ENCODE data around the gene ATG2A.
A peak's percentile ranks its signal among the peaks of the same experiment; 100 is the strongest.

ATG2A gene

GRCh38 chr11:64916775-64917662 lies at the start of gene ATG2A:
Gene ATG2A (minus strand): TSS chr11:64917209. CDS start chr11:64917135, 74 bp downstream.
- DNase-seq (ENCODE audit: low read depth in 4 of 4, low spot score in 1 of 4): peak; percentile 97 to 99 (median 98)

GRCh38 chr11:64963072-64963631 lies 46.1 kb upstream of the ATG2A start:
- no peak for DNase-seq (ENCODE audit: low read depth in 4 of 4, low spot score in 1 of 4)

GRCh38 chr11:64960719-64961118 lies 43.7 kb upstream of the ATG2A start:
- DNase-seq (ENCODE audit: low read depth in 4 of 4, low spot score in 1 of 4): no peak

GRCh38 chr11:64959498-64959897 lies 42.5 kb upstream of the ATG2A start:
- DNase-seq (ENCODE audit: low read depth in 4 of 4, low spot score in 1 of 4): no peak

- DNase-seq (ENCODE audit: low read depth in 4 of 4, low spot score in 1 of 4): no peak
Observed at GRCh38 chr11:64954201-64954600, 37.2 kb upstream of the ATG2A start.

- DNase-seq (ENCODE audit: low read depth in 4 of 4, low spot score in 1 of 4): no peak
Observed at GRCh38 chr11:64951529-64951928, 34.5 kb upstream of the ATG2A start.

- no peak for DNase-seq (ENCODE audit: low read depth in 4 of 4, low spot score in 1 of 4)
Observed at GRCh38 chr11:64947208-64947814, 30.3 kb upstream of the ATG2A start.

GRCh38 chr11:64936539-64936938 lies 19.5 kb upstream of the ATG2A start:
- DNase-seq (ENCODE audit: low read depth in 4 of 4, low spot score in 1 of 4): no peak

GRCh38 chr11:64935359-64936081 lies 18.5 kb upstream of the ATG2A start, which contains the start of gene GPHA2:
Gene GPHA2 (minus strand): TSS chr11:64935893. CDS start chr11:64935460, 433 bp downstream.
- no peak for DNase-seq (ENCODE audit: low read depth in 4 of 4, low spot score in 1 of 4)

GRCh38 chr11:64934682-64935358 lies 17.8 kb upstream of the ATG2A start:
- DNase-seq (ENCODE audit: low read depth in 4 of 4, low spot score in 1 of 4): no peak

- DNase-seq (ENCODE audit: low read depth in 4 of 4, low spot score in 1 of 4): no peak
Observed at GRCh38 chr11:64933935-64934681, 17.1 kb upstream of the ATG2A start.

- DNase-seq (ENCODE audit: low read depth in 4 of 4, low spot score in 1 of 4): no peak
Observed at GRCh38 chr11:64933213-64933934, 16.4 kb upstream of the ATG2A start.

GRCh38 chr11:64932324-64932723 lies 15.3 kb upstream of the ATG2A start:
- no peak for DNase-seq (ENCODE audit: low read depth in 4 of 4, low spot score in 1 of 4)

GRCh38 chr11:64931290-64931689 lies 14.3 kb upstream of the ATG2A start:
- DNase-seq (ENCODE audit: low read depth in 4 of 4, low spot score in 1 of 4): no peak

- no peak for DNase-seq (ENCODE audit: low read depth in 4 of 4, low spot score in 1 of 4)
Observed at GRCh38 chr11:64930340-64930739, 13.3 kb upstream of the ATG2A start.

- DNase-seq (ENCODE audit: low read depth in 4 of 4, low spot score in 1 of 4): no peak
Observed at GRCh38 chr11:64929625-64930024, 12.6 kb upstream of the ATG2A start.

- no peak for DNase-seq (ENCODE audit: low read depth in 4 of 4, low spot score in 1 of 4)
Observed at GRCh38 chr11:64928957-64929356, 11.9 kb upstream of the ATG2A start.

- DNase-seq (ENCODE audit: low read depth in 4 of 4, low spot score in 1 of 4): no peak
Observed at GRCh38 chr11:64926689-64927088, 9.7 kb upstream of the ATG2A start.
